CD1c-positive myeloid dendritic cell (primary cell): ENCODE data around the gene UBE3A.
A peak's percentile ranks its signal among the peaks of the same experiment; 100 is the strongest.

Experiments used
- DNase-seq: peaks from one replicate; pipeline ENCODE4 v3.0.0-alpha.2; 2016; ENCODE audit errors: extremely low spot score

UBE3A gene

DNA sequence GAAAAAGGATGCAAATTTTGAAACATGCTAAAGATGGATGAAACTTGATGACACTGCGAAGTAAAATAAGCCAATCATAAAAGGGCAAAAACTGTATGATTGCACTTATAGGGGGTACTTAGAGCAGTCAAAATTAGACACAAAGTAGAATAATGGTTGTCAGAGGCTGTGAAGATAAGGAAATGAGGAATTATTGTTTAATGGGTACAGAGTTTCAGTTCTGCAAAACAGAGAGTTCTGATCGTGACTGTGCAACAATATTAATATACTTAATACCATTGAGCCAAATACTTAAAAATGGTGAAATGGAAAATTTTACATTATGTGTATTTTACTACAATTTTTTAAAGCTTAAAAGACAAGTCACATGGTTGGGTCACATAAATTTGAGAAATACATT lies 35.1 kb downstream of the UBE3A start:
- peak; percentile 70 for DNase-seq

DNA sequence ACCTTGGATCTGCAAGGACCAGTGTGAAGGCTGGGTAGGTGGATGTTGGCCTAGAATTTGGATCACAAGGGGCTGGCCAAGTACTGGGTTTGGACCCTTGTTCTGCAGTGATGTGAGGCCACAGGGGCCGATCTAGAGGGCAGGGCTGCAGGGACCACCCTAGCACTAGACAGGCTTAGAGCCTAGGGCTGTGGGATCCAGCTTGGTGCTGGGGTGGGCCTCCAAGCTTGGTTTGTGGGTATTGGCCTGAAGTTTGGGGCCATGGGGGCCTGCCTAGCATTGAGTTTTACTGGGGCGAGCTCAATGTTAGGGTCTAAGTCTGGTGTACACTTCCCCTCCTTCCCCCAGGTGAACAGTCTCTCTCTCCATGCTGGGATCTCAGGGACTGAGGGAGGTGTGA lies 36.5 kb downstream of the UBE3A start:
- no peak for DNase-seq

DNA sequence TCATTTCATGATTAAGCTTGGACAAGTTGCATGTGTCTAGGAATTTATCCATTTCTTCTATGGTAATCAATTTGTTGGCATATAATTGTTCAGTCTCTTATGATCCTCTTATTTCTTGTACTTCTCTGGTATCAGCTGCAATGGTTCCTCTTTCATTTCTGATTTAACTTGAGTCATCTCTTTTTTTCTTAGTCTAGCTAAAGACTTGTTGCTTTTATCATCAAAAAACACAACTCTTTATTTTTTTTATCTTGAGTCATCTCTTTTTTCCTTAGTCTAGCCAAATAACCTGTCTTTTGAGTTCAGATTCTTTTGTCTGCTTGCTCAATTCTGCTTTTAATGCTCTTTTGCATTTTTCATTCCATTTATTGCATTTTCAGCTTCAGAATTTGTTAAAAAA lies 37.3 kb downstream of the UBE3A start:
- DNase-seq, result peak; percentile 53

DNA sequence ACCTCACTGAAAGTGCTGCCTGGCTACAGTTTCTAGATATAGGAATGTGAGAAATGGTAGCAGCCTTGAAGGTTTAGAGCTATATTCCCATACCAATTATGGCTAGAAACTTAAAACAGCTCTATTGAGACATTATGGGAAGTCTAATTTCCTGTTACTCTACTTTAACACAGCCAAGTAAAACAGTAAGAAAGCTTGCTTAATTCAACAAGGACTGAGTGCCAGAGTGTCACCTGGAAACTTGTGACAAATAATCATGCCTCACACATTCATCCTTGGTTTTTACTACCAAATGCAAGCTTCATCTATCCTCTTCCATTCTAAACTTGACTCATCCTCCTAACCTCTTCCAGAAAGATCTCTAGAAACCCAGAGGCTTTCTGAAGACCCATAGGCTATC lies 41.7 kb downstream of the UBE3A start:
- no peak for DNase-seq

DNA sequence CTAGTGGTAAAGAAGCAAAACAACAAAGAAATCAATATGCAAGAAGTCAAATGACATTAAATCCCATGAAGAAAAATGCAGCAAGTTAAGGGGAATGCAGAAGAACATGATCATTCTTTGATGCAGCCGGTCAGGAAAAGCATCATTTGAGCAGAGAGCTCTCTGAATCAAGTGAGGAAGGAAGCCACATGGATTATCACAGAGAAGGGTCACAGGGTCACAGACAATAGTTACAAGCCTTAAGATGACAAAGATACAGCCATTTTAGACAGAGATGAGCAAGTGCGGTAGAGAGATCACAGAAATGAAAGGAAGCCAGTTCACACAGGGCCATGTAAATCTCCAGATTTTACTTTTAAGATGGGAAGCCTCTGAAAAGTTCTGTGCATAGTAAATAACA lies 43.9 kb downstream of the UBE3A start:
- no peak for DNase-seq

DNA sequence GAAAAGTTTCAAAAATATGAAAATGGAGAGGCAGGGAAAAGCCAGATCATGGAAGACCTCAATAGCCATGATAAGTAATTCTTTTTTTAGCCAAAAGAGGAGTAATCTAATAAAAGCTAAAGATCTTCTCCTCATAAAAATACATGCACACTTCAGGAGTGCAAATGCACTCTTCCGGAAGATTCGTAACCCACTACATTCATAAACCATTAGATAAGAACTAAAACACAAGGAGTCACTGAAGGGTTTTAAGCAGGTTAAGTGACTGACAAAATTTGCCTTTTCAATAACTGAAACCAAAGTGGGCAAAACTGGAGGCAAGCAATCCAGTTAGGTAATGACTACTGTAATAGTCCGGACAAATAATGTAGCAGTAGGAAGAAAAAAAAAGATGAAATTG lies 46.0 kb downstream of the UBE3A start:
- DNase-seq, result no peak

DNA sequence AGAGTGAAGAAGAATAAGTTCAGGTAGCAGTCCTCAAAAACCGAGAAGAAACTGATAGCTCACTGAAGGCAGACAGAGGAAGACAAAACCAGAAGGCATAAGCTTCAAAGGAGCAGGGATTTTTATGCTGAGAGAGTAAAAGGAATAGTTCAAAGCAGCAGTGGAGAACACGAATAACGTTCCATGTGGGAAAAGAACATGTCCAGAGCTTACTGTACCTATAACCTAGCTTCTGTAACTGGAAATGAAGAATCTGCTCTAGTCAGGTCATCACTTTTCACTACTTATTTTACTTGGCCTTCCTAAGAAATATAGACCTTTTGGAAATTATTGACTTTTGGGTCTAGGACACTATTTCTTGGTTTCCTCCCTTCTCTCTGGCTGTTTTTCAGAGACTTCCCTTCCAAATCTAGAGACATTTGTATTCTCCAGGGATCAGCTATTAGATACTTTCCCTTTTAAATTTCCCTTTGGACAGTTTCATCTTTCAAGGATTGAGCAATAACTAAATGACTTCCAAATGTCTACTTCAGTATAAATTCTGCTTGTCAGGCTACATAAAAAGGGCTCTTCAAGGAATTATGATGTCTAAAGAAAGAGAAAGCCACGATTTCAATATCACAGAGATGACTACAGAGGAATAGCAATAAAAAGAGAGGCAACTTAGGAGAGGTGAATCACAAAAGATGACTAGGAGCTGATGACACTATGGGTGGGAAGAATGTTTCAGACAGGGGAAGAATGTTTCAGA lies 46.7 kb downstream of the UBE3A start:
- DNase-seq, result no peak

DNA sequence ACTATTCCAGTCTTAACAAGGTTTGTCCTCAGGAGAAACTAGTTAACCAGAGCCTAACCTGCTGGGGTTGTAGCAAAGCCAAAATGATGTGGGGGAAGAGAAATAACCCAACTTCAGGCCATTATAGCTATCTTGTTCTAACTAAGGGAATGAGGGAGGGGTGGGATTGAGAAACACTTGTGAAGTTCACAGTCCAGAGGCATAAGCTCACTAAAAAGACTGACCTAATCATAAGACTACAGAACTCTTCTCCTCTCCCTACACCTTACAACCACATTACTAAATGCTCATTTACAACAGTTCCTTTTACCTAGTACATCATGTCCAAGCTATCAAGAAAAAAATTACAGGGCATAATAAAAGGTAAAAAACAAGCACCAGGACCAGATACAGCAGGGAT lies 52.8 kb downstream of the UBE3A start:
- no peak for DNase-seq

DNA sequence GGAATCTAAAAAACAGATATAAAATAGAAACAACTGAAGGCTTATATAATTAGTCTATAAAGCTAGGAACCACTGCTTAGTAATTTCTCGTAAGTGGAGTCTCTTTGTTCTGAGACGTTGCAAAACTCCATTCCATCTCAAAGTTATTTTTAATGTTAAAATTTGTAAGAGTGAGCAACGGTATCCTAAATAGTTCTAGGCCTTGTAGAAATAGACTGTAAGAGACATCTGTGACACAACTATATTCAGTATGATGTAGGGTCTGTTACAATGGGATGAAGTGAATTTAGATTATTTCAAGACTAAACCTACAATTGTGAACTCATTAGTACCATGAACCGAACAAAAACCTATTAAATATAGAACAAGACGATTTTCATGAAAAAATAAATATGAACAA lies 57.2 kb downstream of the UBE3A start:
- DNase-seq, result no peak

DNA sequence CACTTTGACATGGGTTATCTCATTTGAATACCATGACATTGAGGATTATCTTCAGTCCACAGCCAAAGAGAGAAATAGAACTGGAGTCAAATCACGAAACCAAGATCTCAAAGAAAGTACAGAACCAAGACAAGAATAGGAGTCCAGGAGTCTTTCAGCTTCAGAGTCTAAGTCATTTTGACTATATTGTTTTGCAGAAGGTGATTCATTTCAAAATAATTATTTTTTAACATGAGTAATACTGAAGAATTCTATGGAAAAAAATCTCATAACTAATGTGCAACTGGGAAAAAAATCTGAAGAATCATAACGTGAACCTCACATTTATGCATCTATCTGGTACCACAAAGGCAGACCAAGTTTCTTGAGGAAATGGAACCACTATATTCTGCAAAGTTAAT lies 60.3 kb downstream of the UBE3A start:
- no peak for DNase-seq

DNA sequence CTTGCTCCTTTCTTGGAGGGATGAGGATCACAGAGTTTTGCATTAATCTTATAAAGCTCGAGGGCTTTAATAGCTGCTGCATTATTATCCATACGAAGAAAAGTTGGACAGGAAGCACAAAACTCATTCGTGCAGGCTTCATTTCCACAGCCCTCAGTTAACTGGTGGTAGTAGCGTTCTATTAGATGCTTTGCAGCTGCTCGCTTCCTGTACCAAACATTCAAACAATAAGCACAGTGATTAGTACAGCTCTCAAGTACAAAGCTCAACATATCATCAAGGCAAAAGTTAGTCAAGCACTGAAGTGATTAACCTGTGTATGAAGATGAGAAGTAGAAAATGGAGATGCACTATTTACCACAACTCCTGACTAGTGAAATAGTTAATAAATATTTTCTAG lies 63.3 kb downstream of the UBE3A start:
- no peak for DNase-seq

DNA sequence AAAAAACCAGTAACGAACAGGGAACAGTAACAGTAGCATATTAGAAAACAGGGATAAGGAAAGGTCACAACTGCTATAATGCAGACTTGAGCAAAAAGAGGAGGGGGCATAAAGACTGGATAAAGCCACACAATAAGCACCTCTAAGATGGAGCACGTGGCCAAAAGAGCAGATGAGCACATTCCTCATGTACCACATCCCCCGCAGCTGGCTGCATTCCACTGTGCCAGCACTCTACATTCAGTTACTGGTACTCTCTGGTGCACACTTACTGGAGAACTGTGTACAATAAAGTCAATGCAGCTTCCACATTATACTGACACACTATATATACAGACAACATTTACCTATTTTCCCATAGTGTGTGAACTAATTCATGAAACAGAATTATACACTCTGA lies 64.7 kb downstream of the UBE3A start:
- DNase-seq, result no peak

DNA sequence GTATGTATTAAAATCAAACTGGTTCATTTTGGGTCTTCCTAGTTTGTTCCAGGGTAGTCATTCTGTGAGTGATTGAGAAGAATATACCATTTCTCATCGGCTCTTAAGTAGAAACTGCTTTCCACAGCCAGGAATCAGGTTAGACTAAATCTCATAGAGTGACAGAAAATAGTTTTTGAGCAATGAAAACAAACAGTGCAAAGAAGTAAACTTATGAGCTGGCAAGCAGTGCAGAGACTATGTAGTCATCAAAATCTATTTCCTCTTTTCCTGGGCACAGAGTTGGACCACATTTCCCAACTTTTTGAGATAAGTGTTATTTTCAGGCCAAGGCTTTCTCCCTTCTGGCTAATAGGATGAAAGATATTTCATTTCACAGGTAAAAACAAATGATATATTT lies 66.5 kb downstream of the UBE3A start:
- peak; percentile 35 for DNase-seq

DNA sequence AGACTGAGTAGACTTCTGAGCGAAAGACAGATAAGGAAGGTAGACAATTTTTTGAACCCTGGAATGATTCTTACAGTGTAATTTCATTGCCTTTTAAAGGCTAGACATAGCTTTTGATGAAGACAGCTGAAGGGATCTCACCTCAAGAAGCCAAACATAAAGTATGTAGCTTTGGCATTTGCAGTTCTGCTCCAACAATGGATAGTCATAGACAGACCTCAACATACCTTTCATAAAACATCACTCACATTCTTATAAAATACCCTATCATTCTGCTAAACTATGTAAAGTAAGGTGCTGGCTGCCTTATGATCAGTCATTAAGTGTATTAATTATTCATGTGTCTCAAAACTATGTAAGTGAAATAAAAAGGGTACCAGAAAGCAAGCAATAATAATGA lies 70.0 kb downstream of the UBE3A start:
- no peak for DNase-seq

DNA sequence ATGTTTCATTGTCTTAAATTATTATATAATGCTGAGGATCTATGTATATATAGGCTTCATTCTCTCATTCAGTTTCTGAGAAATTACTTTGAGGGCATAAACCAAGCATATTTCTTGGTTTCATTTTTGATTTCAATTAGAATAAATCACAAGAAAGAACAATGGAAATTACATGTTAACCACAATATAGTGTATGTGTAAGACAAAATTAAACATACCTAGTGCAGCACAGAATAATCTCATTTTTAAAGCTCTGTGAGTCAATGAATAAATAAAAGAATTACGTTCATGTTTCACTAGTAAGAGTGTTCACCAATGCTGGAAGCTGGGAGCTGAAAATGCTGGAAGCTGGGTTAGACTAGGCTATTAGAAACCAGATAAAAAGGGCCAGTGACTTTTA lies 72.8 kb downstream of the UBE3A start:
- DNase-seq, result no peak

DNA sequence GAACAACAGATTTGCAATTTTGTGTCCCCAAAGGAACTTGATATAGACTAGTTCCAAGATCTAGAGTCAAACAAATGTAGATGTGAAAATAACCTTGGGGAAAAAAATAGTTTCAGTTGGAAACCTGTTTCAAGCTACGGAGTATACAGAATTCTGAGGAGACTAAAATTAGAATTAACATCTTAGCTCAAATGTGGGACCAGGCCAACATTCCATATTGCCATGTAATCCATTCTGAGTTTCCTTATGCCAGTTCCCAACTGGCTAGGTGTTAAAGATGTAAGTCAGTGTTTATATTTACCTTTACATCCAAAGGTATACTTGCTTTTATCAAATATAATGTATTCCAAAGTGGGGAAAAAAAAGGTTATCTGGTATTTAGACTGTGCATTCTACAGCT lies 76.3 kb downstream of the UBE3A start:
- no peak for DNase-seq

DNA sequence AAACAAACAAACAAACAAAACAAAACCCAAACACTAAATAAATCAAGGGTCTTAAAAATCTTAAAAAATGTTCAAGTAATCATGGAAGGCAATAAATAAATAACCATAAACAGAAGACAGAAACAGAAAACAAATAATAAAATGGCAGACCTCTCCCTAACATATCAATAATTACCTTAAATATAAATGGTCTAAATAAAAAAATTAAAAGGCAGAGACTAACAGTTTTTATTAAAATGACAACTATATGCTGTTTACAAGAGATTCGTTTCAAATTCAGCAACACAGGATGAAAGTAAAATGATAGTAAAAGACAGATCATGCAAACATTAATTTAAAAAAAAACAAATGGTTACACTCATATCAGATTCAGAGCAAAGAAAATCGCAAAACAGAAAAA lies 91.1 kb downstream of the UBE3A start:
- DNase-seq, result no peak

DNA sequence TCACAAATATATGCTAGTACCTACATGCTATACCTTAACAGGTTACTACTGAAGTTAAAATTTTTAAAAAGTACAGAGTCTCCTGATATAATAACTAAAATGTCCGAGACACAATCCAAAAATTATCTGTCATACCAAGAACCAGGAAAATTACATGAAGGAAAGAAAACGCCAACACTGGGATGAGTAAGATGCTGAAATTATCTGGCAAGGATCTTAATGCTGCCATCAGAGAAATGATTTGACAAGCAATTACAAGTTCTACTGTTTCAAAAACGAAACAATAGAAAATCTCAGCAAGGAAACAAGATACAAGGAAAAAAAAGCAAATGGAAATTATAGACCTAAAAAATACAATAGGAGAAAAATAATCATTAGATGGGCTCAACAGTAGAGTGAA lies 92.5 kb downstream of the UBE3A start:
- DNase-seq, result no peak

DNA sequence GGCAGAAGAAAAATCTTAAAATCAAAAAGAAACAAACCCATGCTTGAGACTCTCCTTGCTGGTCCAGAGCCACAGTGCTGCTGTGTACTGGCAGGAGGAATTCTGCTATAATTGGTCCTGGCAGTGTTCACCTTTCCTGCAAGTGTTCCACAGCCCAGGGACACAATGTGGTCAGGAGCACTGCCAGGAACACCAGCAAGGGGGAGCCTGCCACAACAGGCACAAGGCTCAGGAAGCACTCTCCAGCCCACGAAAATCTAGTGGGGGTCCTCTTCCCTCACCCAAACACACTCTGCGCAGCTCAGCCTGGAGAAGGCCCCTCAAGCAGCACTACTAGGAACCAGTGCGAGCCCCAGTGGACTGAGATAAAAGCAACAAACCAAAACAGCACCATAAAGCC lies 92.9 kb downstream of the UBE3A start:
- no peak for DNase-seq

DNA sequence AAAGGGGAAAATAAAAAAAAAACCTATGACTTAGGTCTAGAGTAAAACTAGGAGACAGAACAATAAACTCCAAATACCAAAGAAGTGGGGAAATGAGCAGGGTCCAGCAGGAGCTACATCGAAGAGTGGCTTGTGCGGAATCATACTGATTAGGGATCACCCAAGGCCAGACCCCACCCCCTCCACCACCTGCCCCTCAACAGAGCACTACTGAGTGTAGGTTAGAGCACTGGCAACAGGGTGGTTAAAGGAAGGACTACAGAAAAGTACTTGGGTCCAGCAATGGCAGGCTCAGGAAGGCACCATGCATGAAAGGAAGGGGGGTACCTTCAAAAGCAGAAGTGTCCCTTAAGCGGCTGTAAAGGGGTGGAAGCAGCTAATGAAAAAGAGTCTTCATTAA lies 96.2 kb downstream of the UBE3A start:
- no peak for DNase-seq

DNA sequence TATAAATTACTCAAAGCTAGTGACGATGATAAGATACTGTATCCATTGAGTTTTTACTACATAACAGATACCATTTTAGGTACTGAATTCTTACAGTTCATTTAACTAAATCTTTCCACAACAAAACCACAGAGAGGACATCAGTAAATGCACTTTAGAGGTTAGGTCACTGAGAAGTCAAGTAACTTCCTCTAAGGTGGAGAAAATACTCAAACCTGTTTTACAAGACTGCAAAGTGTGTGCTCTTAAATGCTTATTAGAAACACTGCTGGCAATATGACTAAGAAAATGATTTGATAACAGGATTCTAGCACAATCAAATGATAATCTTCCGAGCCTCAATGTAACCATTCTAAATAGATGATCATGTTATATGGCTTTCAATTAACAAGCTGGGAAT lies 99.4 kb downstream of the UBE3A start:
- no peak for DNase-seq

DNA sequence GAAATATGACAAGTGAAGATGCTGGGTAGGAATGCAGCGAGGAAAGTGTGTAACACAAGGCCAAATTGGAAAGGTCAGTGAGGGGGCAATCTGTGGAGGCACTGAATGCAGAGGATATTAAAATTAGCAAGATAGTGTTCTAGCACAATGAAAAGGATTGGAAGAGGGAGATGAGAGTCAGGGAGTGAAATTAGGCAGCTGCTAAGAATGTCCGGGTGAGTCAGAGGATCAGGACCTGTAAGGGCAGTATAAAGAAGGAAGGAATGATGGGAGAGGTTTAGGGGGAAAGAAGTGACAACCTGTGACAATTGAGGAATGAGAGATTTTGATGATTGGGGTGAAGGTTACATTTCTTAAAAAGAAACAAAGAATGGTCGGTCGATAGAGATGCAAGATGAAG lies 103.5 kb downstream of the UBE3A start:
- DNase-seq, result no peak

DNA sequence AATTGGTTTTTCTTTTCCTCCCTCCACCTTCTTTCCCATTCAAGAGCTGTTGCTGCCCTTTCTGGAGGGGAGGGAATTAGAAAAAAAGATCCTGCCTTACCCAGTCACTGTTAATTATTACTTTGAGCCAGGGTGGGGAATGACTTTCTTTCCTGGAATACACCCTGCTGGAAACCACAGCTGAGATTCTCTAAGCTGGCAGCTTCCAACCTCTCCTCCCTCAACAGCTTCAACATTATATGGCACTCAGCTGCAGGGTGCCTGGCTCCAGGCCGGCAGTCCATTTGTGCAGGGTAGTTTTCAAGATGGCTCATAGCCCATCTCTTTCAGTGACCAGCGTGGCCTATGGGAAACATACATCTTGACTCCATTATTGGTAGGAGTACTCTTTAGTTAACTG lies 105.8 kb downstream of the UBE3A start:
- no peak for DNase-seq

DNA sequence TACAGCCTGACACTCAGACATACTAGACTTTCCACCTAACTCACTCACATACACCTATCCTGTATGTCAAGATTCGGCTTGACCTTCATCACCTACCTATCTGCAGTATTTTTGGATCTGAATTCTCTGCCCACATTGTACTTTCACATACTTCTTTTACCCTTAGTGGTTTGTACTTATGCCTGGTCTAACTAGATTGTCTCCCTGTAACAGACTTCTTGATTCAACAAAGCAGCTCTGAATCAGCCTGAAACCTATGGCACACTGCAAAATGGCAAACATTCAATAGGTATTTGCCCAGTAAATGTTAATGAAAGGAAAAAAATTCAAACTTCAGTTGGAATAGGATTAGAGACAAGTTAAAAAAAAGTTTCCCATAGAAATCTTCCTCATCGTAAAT lies 106.5 kb downstream of the UBE3A start:
- no peak for DNase-seq
